ENCODE data around the gene C16orf46.
A peak's percentile ranks its signal among the peaks of the same experiment; 100 is the strongest.

C16orf46 gene

DNA sequence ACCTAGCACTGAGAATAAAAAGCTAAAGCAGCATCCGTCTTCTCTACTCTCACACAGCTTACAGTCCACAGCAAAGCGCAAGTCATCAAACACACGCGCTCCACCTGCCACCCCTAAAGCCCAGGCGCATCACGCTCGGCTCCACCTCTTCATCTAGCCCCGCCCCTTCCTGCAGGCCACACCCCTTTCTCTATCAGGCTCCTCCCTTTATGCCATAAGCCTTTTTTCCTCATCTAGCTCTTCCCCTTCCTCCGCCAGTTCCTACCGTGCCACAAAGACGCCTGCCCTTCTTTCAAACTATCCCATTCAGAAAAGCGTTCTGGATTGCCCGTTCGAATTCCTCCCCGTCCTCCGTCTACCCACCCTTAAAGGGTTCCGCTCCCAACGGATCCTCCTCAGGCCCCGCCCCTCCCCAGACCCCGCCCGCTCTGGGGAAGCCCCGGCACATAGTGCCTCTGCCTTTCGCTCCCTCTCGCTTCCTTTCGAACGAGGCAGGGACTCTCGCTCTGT lies 417 bp downstream of the C16orf46 start:
- peak; percentile 90 for DNase-seq (ENCODE audit: low spot score)

DNA sequence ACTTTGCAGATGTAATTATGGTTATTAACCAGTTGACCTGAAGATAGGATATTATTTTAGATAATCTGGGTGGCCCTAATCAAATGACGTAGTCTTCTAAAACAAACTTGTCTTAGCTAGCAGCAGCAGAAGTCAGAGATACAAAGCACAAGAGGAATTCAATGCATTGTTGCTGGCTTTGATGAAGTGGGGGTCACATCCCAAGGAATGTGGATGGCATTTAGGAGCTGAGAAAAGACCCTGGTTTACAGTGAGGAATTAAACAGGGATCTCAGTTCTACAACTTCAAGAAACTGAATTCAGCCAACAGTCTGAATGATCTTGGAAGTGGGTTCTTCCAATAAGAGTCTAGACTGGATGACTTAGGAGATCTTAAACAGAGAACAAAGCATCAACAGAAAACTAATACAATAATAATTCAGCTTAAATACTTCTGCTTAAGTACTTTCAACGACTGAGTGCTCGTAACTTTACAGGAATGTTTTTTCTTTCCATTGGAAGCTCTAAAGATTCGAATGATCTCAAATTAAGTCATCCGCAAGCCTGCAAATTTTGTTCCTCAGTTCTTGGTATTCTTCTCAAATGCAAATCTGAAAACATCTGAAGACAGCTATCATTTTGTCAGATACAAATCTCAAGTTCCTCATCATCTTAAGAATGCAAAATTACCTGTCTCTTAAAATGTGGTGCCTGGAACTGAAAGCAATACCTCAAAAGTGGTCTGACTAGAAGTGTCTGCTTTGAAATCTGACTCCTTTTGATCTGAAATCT lies 3.3 kb downstream of the C16orf46 start:
- DNase-seq (ENCODE audit: low spot score): no peak

DNA sequence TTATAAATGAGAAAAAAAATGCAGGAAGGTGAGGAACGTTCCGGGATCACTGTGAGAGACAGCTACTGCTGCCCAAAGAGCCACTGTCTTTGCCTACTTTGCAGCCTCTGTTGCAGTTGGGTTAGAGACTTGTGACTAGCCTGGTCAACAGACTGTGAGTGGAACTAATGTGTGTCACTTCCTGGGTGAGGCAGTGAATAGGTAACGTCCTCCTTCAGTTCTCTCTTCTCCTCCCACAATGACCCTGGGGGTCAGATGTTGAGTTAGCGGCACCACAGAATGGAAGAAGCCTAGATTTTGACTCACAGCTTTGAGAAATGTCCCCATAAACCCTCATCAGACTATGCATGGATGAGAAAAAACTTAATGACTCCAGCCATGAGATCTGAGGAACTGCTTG lies 5.2 kb downstream of the C16orf46 start:
- DNase-seq (ENCODE audit: low spot score): no peak

DNA sequence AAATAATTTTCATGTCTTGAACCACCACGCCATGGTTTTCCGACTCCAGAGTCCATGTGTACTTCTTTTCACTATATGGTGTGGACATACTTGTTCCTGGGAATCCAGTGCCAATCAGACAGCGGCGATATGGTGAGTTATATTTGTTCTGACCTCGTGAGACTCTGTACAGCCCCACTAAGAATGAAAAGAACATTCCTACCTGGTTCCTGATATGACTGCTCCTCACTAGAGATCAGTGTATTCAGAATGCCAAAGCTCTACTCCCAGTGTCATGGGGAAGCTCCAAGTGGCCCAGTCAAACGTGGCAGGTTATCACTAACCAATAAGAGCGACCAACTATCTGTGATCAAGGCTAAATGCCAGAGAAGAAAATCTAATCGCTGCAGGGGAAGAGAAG lies 6.1 kb downstream of the C16orf46 start:
- DNase-seq (ENCODE audit: low spot score): no peak

DNA sequence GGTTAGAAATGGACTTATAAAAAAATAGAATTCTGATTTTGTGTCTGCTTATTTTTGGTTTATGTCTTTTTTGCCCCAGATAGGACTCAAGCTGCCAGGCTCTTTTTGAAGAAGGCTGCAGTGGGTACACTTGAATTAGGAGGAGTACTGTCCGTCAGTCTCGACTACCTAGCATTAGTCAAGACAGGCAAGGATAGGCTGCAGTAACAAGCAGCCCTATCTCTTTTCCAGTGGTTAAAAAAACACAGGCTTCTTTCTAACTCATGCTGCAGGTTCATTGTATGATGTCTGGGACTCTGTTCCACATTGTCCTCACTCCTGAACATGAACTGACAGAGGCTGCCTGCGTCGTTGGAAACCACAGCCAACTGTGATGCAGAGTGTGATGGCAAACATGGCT lies 8.0 kb downstream of the C16orf46 start:
- DNase-seq (ENCODE audit: low spot score): no peak

DNA sequence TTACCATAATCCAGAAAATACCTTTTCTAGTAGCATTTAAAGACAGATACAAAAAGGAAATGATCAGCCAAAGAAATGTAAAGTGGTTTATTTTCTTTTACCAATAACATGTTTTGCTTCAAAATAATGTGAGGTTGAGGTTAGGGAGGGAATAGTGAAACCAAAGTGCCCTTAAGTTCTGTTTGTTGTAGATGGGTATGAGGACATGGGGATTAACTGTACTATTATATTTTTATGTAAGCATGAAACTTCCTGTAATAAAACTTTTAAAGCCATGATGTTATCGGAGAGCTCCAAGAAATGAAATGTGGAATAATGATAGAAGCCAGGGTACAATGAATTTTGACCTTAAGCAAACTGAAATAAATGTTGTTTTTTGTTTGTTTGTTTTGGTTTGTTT lies 9.9 kb downstream of the C16orf46 start:
- no peak for DNase-seq (ENCODE audit: low spot score)

DNA sequence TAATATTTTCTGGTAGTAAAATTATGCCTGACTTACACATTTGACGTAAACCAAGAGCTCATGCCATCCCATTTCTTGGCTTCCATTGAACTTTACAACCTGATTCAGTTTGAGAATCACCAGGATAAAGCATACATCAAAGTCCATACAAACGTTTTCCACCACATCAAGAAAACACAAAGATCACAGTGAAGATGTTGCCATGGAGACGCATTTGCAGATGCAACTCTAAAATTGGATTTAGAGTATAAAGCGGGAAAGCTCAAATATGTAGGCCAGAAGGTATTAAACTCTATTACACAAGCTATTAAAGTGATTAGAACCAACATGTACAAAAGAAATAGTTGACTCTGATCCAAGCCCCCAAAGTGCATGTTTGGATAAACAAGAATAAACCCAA lies 10.4 kb downstream of the C16orf46 start:
- DNase-seq (ENCODE audit: low spot score): no peak

DNA sequence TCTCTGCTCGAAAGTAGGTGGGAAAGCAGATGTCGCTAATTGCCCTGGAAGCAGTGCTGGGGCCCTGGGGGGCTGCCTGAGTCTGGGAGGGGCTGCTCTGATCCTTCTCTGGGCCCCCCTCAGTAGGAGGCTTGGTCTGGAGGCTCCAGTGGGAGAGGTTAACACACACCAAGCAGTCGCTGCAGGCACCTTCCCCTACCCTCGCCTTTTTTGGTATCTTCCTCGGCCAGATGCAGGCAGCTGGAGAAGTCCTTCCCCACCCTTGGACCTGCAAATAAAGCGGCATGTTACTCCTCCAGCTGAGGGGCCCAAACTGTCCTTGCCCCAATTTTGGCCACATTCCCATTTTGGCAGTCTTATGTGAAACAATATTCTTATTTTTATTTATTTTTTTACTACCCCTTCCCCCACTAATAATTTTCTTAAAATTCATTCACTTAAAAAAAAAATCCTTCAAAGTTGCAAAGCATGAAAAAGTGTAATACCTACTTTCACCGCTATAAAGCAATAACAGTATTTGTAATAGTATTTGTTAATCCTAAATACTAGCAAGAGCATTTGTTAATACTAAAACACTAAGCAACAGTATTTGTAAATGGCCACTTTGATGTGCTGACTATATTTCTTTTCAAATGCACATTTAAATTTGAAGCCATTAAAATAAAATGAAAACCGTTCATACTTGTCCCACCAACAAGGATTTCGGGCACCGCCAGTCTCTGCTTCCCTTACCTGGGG lies 15.0 kb downstream of the C16orf46 start:
- no peak for DNase-seq (ENCODE audit: low spot score)

DNA sequence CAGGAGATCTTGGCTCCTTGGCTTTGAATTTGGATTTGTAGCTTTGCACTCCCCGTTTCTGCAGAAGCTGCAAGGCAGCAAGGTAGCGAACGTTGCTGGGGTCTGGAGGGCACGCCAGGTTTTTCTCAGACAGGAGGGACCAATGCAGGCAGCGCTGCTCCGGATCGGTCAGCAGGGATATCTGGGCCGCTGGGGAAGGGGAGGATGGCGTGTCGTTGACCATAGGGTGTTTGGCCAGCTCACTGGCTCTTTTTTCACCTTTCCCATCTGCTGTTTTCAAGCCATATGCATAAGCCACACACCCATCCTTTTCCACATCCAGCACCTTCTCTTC lies 15.8 kb downstream of the C16orf46 start:
- no peak for DNase-seq (ENCODE audit: low spot score)

DNA sequence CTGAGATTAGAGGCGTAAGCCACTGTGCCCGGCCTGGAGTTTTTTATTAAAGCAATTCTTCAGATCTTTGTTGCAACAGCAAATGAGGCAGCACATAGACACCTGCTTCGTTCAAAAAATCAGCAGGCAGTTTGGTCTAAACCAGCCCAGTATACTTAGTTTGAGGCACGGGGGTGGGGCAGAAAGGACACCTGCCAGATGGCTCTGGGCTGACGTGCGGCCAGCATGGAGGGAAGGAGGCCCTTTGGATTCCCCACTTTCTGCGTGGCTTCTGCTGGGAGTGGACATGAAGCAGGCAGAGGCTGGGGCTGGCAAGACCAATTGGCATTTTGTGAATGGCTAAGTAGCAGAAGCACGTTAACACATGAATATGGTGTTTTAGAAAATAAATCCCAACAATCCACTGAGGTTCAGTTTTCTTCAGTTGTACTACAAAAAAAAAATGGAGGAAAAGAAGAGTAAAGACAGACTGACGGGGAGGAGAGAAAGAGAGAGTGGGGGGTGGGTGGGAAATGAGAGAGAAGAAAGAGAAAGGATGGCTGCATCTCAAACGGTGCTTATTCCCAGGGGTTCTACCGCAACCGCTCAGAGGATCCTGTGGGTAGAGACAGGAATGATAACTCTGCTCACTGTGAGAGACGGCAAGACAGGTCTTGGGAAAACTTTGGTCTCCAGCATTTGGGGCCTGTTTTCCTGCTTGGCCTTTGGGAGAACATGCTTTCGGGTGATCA lies 16.3 kb downstream of the C16orf46 start:
- no peak for DNase-seq (ENCODE audit: low spot score)

DNA sequence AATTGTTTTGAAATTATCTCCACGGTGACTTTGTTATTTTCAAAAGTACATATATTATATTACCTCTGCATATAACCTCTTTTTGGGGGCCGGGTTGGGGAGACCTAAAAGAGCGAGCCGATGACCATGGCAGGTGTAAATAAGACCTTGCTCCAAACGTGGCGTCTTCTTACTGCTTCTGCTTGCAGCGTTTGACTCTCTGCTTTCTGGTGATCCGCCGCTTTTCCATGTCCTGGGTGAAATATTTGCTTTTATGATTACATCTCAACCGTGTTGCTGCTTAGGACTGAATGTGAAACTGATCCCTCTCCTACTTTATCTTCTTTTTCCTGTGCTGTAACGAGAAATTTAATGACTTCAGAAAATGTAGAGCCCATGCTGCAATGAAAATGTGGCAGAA lies 23.3 kb downstream of the C16orf46 start:
- no peak for DNase-seq (ENCODE audit: low spot score)

DNA sequence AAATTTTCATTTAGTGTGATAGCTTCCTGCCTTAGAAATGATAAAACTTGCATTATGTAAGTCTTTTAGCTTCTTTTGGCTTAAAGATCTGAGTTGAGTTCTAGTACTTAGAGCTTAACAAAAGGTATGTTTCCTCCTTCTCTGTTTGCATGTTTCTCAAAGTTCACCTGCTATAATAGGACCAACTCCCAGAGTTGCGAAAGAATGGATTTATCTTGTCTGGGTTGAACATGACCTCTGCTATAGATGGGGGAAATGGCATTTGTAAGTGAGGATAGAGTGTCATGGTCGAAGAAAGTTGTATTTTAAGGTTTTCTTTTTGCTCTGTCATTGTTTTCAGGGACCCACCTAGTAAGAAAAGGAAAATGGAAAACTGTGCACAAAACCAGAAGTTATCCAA lies 34.2 kb downstream of the C16orf46 start:
- DNase-seq (ENCODE audit: low spot score): no peak

DNA sequence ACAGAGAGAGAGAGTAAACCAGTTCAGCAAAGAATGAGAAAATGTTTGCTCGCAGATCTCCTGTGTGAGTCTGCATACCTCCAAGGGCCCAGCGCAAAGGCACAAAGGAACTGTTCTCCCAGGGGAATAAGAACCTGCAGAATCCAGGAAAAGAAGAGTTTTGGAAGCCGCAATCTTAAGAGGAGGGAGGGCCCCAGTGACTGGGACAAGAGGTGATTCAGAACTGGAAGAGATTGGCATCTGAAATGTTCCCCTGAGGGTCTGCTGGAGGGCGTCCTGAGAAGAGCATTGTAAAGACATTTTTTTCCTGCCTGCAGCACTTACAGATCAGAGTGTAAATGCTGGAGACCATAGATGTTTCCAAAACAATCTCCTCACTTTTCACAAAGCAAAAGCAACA lies 35.3 kb downstream of the C16orf46 start:
- no peak for DNase-seq (ENCODE audit: low spot score)

DNA sequence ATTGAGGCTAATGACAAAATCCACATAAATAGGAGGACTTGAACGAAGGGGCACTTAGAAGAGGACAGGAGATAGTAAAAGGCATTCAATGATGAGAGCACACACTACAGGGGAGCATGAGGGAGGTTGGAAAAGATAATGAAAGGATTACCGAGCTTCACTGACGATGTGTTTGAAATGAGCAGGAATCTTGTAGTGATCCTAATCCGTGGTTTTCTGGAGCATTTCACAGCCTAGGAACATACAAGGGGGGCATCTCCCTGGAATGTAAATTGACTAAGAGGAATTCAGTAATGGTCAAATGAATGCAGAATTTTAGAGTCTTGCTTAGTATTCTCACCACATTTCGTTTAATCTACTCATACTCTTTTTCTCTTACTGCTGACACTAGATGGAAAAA lies 36.2 kb downstream of the C16orf46 start:
- DNase-seq (ENCODE audit: low spot score): no peak

DNA sequence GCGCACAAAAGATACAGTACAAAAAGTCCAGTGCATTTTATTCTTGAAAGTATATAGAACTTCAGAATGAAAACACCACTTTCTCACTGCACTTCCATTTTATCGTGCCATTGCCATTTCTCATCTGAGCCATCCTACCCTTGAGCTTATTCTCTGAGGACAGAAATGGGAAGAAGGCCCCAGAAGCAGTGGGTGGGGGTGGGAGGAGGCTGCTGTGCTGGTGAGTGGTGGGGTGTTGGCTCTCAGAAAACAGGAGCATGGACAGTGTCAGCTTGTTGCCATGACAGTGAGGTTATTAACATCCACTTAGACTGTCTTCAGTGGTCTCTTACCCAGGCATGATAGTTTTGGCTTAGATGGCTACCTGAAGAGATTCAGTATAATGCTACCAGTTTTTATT lies 36.9 kb downstream of the C16orf46 start:
- DNase-seq (ENCODE audit: low spot score): no peak

DNA sequence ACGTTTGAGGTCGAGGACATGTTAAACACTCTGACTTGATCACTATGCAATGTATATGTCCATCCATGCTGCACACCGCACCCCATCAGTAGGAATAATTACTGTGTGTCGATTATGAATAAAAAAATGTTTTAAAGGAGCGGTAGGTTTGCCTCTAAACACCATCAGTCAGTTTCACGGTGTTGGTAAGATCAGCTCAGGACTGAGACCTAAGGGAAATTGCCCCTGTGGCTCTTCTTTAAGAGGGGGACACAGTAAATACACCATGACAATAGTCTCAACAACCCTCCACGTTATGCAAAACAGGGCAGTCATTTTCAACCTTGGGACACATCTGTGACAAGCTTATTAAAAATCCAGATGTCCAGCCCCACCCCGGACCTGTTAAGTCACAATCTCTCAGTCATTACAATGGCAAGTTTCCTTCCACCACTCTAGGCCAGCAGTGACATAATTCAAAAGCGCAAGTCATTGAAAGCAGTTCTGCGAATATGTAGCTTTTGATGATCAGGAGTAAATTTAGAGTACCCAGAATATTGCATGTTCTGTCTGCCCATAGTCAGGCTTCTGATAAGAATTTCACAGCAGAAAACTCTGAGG lies 40.2 kb downstream of the C16orf46 start:
- peak; percentile 6 for DNase-seq (ENCODE audit: low spot score)

DNA sequence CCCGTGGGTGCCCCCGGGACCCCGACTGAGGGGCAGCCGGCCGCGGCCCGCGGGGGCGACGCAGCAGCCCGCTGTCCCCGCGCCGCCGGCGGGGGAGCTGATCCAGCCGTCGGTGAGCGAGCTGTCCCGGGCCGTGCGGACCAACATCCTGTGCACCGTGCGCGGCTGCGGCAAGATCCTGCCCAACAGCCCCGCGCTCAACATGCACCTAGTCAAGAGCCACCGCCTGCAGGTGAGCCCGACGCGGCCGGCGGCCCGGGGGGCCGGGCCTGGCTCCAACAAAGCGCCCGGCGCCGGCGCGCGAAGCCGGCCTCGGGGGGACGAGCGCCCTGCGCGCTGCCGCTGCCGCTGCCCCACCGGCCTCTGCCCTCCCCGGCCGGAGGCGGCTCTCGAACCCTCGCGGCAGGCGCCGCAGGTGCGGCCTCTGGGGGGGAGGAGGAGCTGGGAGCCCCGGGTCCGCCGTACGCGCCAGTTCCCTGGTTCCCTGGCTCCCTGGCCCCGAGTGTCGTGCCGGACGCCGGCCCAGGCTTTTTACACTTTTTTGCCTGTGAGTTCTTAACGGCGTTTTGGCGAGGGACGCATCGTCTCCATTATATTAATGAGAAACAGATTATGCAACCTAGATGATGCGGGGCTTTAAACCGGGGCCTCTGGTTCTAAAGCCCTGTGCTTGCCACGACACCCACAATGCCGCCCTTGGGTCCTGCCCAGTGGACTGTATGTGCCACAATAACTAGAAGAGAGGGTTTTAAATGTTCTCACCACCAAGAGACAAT lies 40.9 kb downstream of the C16orf46 start:
- peak; percentile 65 for DNase-seq (ENCODE audit: low spot score)

DNA sequence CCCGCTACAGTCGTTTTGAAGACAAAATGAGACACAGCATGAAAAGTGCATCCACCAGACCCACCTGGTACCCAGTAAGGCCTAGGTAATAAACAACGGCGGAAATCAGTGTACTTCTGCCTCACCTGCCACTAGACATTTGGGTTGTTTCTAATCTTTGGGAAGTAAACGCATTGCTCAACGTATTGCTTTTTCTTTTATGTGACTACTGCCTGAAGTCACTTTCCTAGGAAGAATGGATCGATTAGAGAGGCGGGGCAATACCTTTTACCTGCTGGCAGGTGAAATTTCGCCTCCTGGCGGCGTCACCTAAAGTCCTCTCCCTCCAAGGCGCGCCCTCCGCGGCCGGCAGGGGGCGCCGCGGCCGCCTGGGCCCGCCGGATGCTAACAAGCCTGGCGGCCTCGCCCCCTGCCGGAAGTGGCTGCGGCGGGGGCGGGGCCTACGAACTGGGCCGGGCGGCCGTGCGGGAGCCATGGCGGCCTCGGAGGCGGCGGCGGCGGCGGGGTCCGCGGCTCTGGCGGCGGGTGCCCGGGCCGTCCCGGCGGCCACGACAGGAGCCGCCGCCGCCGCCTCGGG lies 41.6 kb downstream of the C16orf46 start, which contains the start of gene ATMIN:
Gene ATMIN, plus strand, starts transcription at position 445 of the 577 bp plus-strand sequence. Its CDS starts 29 bp downstream, at position 474.
- peak; percentile 96 for DNase-seq (ENCODE audit: low spot score)

DNA sequence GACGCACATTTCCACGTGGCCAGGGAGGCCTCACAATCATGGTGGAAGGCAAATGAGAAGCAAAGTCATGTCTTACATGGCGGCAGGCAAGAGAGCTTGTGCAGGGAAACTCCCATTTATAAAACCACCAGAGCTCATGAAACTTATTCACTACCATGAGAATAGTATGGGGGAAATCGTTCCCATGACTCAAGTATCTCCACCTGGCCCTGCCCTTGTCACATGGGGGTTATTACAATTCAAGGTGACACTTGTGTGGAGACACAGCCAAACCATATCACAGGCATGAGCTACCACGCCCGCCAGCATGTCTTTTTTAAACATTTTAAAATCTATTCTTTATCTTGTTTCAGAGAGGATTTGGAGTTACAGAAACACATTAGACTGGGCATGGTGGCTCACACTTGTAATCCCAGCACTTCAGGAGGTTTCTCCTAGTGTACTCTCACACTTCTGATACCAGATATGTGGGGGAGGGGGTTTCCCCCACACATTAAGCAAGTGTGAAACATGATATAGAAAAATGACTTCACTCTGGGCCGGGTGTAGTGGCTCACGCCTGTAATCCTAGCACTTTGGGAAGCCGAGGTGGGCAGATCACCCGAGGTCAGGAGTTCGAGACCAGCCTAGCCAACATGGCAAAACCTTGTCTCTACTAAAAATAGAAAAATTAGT lies 47.0 kb downstream of the C16orf46 start:
- DNase-seq (ENCODE audit: low spot score): no peak

DNA sequence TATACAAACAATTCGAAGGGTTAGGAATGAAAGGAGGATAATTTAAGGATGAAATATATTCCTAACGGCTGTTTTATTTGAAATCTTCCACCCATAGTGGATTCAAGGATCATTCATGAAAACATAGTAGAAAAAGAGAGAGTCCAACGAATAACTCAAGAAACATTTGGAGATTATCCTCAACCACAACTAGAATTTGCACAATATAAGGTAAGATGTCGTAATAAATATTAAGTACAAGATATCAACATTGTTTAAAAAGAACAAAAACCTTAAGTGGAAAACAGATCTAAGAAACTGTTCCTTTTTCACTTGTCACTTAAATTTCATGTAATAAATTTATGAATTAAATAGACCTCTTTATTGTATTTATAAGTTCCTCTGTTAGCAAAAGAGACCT lies 50.6 kb downstream of the C16orf46 start:
- no peak for DNase-seq (ENCODE audit: low spot score)

DNA sequence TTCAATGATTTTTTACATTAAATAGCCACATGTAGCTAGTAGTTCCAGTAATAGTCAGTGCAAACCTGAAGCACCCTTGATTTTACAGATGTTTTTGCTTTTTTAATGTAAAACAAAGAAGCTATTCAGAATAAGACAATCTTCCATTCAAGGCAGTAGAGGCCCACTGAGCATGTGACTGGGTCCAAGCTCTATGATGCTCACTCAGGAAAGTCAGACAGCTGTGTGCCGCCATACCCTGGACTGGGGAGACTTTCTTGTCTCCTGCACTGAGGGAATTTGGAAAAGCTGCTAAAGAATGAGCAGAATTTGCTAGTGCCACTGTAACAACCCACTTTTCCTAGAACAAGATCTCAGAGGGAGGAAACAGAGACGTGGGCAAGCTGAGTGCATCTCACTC lies 58.5 kb downstream of the C16orf46 start:
- no peak for DNase-seq (ENCODE audit: low spot score)
